Kasumi-1 (cell line): Measurements from ENCODE around the gene TMOD1.
"Not testable (repeated sequence)": the region's sequence is repeated elsewhere in the genome, so short reads cannot be mapped to it uniquely, and the experiment has no call there.

Experiments
- DNase-seq, 2 experiments: peaks; one replicate each; lab custom pipeline; 2025; lab: John Stamatoyannopoulos, UW

TMOD1 gene

DNA sequence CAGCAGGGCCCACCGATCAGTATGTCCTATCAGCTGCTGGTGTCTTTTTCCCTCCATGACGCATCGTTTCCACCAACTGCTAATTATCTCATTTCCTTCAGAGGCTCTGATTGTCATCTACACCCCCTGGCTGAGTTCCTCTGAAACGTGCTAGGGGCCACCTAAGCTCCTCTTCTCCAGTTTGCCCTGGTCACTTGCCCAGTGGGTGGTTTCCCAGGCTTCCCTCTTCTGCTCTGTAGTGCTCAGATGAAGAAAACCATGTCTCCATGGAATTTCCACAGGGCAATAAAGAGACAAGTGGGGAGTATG lies 66.4 kb downstream of the TMOD1 start:
- DNase-seq, result no peak

DNA sequence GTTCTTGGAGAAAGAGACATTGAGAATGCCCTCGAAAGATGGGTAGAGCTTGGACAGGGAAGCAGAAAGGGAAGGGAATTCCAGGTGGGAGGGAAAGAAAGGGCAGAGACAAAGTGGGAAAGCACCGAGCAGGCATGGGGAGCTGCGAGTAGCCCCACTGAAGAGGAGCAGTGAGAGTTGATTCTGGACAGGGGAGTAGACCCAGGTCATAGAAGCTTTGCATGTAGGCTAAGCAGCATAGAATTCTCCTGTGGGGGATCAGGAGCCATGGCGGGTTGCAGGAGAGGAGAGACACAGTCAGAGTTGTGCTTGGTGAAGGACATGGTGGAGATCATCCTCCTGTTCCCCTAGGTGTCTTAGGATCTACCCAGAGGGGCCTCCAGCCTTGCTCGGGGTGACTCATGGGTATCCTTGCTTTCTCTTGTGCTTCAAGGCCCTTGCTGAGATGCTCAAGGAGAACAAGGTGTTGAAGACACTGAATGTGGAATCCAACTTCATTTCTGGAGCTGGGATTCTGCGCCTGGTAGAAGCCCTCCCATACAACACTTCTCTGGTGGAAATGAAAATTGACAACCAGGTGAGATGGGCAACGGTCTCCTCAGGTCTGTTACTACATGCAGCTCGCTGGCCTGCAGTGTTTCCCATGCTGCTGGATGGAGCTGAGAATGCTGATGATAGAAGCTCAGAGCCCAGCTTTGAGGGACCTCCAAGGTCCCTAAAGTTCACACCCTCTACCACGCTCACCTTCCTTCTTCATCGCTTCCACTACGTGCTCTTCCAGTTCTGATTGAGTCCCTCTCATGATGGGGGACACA lies 67.2 kb downstream of the TMOD1 start:
- DNase-seq, result no peak

DNA sequence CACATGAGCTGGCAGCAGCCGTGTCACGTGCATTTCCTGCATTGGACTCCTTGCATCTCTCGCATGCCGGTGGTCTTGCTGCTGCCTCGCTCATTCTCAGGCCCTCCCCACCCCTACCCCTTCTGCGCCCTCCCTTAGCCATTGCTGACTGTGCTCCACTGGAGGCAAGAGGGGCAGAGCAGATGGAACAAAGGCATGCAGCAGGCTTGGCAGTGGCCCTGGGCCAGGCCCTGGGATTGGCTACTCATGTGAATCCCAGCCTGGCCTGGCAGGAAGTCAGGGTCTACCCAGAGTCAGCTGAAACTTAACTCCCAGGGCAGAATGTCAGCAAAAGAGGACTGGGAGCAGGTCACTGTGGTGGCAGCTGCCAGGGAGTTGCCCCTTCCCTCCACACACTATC lies 69.4 kb downstream of the TMOD1 start:
- no peak for DNase-seq

DNA sequence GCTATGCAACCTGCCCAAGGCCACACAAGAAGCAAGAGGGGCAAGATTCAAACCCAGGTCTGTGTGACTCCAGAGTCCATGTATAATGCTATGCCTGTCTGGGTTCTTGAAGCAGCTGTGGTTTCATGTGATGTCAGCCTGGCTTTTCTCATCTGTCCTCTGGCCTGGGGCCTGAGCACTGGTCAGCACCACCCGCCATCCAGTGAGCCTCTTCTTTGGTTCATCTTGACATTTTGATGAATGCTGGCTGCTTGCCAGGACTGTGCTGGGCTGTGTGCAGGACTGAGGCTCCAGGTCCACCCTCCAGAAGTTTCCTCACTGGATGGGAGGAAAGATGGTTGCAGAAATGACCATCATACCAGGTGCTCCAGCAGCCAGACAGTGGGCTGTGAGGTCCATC lies 70.2 kb downstream of the TMOD1 start:
- no peak for DNase-seq

DNA sequence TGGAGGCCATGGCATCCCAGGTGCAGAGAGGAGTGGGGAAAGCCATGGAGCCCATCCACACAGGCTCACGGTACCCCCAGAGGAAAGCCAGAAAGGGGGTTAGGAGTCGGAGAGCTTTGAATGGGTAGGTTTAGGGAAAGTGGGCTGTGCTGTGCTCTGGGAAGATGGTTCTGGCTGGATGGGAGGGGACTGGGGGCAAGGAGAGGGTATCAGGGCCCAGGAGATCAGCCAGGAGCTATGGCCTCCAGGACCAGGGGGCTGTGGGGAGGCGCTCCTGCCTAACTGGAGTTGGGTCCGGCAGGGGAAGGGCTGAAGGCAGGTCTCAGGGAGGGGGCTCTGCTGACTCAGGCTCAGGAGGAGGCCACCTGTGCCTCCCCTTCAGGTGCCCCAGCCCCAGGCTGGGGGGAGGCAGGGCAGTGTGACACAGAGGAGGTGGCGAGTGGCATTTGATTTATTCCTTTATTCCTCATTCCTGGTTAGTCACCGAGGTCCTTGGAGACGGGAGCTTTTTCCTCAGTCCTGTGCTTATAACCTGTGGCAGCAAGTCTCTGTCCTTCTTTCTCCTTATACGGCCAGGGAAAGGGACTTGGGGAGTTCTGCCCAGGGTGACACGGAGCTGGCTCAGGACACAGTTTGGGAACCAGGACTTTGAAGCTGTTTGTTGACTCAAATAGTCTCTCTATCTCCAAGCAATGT lies 70.9 kb downstream of the TMOD1 start:
- no peak for DNase-seq

DNA sequence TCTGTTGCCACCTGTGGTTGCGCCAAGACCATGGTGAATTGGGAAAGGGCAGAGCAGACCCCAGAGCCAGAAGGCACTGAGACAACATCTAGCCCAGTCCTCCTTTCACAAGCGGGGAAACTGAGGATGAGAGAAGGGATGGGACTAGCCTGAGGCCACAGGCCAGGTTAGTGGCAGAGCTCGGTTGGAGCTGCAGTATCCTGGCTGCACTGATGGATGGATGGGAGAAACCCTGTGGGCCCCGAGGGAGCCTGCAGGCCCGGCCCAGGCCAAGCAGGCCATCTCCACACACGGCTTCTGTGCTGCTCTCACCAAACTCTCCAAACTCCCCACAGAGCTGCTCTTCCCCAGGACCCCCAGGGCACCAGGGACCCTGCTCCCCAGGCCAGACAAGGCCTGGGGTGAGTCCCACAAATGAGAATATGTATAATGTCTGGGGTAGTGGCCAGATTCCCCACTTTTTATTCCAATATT lies 71.5 kb downstream of the TMOD1 start:
- no peak for DNase-seq

DNA sequence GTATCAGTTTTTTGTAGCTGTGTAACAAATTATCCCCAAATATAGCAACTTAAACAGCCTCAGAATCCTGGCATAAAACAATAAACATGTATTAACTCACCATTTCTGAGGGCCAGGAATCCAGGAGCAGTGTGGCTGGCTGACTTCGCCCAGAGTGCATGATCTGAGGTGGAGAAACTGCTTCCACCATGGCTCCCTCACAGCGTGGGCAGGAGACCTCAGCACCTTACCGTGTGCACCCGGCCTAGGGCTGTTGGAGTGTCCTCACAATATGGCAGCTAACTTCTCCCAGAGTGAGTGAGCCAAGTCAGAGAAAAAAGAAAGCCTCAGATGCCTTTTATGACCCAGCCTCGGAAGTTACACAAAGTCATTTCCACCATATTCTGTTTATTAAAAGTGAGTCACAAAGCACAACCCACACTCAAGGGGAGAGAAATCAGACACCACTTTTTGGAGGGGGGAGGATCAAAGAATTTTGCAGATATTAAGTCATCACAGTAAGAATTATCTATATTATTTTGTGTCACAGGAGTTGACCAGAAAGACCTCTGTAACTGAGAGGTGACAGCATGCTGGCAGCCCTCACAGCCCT lies 72.1 kb downstream of the TMOD1 start:
- no peak for DNase-seq

DNA sequence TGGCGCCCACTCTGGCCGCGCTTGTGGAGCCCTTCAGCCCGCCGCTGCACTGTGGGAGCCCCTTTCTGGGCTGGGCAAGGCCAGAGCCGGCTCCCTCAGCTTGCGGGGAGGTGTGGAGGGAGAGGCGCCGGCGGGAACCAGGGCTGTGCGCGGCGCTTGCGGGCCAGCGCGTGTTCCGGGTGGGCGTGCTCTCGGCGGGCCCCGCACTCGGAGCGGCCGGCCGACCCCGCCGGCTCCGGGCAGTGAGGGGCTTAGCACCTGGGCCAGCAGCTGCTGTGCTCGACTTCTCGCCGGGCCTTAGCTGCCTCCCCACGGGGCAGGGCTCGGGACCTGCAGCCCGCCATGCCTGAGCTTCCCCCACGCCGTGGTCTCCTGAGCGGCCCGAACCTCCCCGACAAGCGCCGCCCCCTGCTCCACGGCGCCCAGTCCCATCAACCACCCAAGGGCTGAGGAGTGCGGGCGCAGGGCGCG lies 72.7 kb downstream of the TMOD1 start:
- not testable (repeated sequence) for DNase-seq

DNA sequence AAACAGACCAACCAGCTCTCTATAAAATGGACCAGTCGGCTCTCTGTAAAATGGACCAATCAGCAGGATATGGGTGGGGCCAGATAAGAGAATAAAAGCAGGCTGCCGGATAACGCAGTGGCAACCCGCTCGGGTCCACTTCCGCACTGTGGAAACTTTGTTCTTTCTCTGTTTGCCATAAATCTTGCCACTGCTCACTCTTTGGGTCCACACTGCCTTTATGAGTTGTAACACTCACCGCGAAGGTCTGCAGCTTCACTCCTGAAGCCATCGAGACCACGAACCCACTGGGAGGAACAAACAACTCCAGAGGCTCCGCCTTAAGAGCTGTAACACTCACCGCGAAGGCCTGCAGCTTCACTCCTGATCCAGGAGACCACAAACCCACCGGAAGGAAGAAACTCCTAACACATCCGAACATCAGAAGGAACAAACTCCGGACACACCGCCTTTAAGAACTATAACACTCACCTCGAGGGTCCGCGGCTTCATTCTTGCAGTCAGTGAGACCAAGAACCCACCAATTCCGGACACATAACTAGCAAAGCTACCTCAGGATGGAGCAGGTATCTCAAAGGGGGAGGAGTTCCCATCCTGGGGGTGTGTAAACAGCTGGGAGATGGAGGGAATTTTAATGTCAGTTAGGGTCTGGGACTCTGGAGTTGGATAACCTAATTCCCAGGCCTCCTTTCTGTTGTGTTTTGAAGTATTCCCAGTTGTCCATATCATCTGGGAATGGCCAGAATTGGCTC lies 73.6 kb downstream of the TMOD1 start:
- not testable (repeated sequence) for DNase-seq

DNA sequence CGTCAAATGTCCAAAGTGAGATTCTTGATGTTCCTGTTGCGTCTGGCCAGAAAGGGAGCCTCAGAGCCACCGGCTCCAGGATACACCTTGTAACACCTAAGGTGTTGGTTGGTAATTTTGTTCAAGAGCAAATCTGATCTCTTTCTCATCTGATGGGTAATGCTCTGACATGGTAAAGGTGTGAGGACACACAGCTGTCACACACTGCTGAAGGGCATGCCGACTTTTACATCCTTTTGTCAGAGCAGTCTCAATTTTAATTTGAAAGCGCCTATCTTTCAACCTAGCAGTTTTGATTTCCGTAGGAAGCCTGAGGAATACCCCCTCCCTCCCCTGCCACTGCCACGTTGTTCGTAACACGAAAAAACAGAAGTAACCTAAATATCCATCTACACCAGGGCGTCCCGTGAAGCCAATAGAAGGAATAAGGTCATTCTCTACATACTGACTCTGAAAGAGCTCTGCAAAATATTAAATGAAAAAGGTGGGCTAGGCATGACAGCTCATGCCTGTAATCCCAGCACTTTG lies 74.3 kb downstream of the TMOD1 start:
- DNase-seq, result no peak

DNA sequence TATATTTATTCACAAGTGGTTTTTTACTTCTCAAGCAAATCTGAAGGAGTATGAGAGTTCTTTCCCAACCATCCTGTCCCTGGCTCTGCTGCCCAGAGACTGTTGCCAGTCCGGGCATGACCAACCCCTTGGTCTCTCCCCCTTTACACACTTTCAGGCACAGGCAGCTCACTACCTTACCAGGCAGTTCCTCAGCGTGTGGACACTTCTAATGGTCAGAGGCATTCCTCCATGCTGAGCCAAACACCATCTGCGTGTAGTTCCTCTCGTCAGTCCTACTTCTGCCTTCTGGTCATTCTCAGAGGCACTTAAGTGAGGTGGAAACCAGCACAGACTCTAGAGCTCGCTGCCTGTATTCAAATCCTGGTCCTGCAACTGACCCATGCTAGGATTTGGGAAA lies 75.6 kb downstream of the TMOD1 start:
- no peak for DNase-seq

DNA sequence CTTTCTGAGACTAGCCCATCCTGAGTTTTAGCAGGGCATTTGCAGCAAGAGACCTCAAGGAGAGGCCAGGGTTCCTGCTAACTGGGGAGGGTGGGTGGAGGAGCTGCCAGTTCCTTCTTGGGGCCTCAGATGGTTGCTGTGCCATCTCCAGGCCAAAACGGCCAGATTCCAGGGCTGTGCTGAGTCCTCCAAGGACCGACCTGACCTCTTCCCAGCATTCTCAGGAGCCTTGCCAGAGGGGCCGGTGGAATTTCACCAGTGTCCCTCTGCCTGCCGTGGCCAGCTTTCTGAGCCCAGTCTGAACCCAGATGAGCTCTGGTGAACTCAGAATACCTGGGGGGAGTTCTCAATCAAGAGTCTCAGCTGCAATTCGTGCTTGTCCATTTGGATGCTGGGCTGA lies 77.4 kb downstream of the TMOD1 start:
- DNase-seq, result no peak

DNA sequence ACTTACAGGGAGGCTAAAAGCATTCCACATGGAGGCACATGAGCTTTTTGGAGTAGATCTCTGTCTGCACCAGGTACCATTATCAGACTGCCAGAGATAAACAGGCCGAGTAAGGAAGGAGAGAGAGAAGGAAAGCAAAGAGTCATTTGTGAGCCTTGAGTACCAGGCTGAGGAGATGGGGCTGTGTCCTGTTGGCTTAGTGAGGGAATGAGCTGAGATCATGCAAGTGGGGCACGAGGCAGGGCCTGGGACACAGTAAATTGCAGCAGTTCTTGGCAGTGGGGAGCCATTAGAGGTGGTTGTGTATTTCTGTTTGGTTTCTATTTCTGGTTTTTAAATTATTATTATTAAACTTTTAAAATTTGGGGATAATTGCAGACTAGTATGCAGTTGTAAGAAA lies 78.4 kb downstream of the TMOD1 start:
- no peak for DNase-seq

DNA sequence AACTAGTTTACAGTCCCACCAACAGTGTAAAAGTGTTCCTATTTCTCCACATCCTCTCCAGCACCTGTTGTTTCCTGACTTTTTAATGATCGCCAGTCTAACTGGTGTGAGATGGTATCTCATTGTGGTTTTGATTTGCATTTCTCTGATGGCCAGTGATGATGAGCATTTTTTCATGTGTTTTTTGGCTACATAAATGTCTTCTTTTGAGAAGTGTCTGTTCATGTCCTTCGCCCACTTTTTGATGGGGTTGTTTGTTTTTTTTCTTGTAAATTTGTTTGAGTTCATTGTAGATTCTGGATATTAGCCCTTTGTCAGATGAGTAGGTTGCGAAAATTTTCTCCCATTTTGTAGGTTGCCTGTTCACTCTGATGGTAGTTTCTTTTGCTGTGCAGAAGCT lies 80.1 kb downstream of the TMOD1 start:
- DNase-seq, result not testable (repeated sequence)

DNA sequence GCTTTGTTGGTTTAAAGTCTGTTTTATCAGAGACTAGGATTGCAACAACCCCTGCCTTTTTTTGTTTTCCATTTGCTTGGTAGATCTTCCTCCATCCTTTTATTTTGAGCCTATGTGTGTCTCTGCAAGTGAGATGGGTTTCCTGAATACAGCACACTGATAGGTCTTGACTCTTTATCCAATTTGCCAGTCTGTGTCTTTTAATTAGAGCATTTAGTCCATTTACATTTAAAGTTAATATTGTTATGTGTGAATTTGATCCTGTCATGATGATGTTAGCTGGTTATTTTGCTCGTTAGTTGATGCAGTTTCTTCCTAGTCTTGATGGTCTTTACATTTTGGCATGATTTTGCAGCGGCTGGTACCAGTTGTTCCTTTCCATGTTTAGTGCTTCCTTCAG lies 83.3 kb downstream of the TMOD1 start:
- not testable (repeated sequence) for DNase-seq

DNA sequence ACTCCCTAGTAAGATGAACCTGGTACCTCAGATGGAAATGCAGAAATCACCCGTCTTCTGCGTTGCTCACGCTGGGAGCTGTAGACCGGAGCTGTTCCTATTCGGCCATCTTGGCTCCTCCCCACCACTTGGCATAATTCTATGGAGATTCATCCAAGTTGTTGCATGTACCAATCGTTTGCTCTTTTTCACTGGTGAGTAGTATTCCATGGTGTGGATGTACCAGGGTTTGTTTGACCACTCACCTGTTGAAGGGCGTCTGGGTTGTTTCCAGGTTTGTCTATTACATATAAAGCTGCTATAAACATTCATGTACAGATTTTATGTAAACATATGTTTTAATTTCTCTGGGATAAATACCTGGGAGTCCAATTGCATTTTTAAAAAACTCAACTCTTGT lies 85.4 kb downstream of the TMOD1 start:
- DNase-seq, result not testable (repeated sequence)

DNA sequence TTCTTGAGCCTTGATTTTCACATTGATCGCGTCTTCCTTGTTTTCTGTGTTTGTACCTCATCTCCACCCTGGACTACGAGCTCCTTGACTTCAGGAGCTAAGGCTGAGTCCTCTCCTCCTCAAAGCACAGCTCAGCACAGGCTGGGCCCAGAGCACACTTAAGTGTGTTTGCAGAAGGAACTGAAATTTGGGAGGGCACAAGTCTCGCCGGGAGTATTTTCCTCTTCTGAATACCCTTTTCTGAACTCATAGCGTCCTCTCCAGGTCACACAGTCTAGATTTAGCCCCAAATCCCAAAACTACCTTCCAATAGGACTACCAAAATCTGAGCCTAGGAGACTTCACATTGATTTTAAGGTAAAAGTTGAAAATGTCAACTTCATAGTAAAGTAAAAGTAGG lies 90.1 kb downstream of the TMOD1 start:
- DNase-seq, result no peak

DNA sequence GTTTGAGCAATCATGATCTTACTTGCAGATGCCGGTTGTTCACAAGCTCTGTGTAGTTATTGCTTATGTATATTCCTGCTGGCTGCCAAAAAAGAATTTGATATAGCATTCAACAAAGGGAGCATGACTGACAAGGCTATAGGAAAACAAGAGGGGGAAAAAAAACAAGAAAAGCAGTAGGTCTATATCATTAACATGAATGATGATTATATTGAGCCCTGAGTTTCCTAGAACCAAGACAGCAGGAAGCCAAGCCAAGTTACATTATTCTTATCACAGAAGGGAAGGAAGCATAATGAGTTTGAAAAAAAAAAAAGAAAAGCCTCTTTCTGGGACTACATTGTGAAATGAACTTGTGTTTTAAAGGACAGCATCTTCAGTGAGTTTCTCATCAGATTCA lies 90.7 kb downstream of the TMOD1 start:
- DNase-seq, result no peak

DNA sequence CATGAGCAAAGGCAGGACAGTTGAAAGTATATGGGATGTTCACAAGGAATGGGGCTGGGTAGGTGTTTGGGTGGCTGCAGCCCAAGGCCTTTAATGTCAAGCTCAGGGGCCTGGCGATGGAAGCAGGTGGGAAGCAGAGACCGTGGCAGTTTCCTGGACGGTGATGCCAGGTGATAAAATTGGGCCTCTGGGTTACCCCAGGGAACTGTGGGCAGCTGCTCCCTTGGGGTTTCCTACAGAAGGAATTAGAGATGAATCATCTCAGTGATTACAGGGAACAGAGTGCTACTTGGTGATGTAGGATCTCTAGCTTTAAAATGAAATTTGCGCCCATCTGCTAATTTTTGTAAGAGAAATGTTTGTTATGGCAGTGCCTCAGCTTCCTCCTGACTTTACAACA lies 92.5 kb downstream of the TMOD1 start:
- DNase-seq, result no peak

DNA sequence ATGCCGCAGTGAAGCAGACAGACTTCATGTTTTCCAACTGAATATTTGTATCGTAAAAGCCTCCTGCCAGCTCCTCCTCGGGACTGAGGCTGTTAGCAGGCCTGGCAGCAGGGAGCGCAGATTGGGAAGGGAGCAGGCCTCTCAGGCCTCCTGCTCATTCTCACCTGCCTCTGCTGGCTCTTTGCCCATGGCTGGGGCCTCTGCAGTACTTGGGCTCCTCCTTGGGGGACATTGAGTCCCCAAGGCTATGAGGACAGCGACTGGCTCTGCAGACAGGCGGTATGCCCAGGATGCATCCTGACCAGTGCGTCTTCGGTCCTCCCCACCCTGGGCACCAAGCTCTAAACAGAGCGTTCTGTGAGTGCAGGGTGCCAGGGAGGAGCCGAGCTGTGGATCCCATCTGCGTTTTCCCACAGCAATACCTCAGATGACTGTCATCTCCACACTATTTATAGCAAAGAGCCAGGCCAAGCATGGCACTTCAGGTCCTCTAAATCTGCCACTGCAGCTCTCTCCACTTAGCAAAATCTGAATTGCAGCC lies 93.0 kb downstream of the TMOD1 start:
- DNase-seq, result no peak

DNA sequence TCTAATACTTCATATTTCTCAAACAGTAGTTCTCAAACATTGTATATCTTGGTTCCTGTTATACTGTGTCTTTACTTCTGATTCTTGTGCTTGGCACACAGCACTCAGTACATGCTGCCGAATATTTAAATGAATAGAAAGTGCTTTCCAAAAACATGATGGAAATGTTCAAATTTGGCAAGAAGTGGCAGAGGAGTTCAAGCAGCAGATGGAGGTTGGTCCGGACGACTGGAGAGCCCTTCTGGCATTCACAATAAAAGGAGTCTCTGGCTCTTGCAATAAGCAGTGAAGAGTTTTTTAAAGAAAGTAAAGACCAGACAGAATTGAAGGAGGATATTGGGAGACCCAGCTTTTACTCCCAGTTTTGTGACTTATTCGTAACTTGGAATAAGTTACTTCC lies 95.4 kb downstream of the TMOD1 start:
- DNase-seq, result no peak
